ENCODE results near the gene FAM169A. TPM values are rescaled to one million over a fixed set of nuclear protein-coding genes. Genes with fewer than 3 reads are reported as not detected.
"Not testable (repeated sequence)": the region's sequence is repeated elsewhere in the genome, so short reads cannot be mapped to it uniquely, and the experiment has no call there.

Gene FAM169A
- total RNA-seq, 1 donor from 2014 or later: 3.2 TPM

GRCh38 chr5:74822288-74822687 lies 43.9 kb downstream of the FAM169A start:
- H3K27me3 Mint-ChIP-seq (ENCODE audit: insufficient read depth): peaks cover 2% of the 10 kb centered on the region
- intact Hi-C loops (cut with micrococcal nuclease): no loop called here

GRCh38 chr5:74816875-74817274 lies 49.3 kb downstream of the FAM169A start:
- Mint-ChIP-seq H3K36me3 (ENCODE audit: low read depth) (no peaks in the 10 kb centered on the region), H3K27ac (no peak overlapping the region), H3K4me3 (no peak overlapping the region), H3K4me1 (ENCODE audit: low read depth) (no peaks in the 10 kb centered on the region), H3K27me3 (ENCODE audit: insufficient read depth) (peaks cover 2% of the 10 kb centered on the region), H3K9me3 (no peaks in the 10 kb centered on the region)
- intact Hi-C loops (cut with micrococcal nuclease): no loop called here
- DNase-seq (ENCODE audit: low spot score): no peak

More at GRCh38 chr5:74822288-74822687, 43.9 kb downstream of the FAM169A start:
- DNase-seq (ENCODE audit: low spot score): no peak
- Mint-ChIP-seq H3K9me3 (no peaks in the 10 kb centered on the region), H3K27ac (no peak overlapping the region), H3K4me1 (ENCODE audit: low read depth) (no peaks in the 10 kb centered on the region), H3K4me3 (no peak overlapping the region), H3K36me3 (ENCODE audit: low read depth) (no peaks in the 10 kb centered on the region)

DNA sequence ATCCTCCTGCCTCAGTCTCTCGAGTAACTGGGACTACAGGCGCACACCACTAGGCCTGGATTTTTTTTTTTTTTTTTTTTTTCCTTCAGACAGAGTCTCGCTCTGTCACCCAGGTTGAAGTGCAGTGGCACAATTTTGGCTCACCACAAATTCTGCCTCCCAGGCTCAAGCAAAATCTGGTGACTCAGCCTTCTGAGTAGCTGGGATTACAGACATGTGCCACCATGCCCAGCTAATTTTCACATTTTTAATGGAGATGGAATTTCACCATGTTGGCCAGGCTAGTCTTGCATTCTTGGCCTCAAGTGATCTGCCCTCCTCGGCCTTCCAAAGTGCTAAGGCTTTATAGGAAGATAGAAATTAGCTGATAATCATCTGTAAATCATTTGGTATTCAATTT lies 55.3 kb downstream of the FAM169A start:
- no peak for DNase-seq (ENCODE audit: low spot score)
- H3K4me1 Mint-ChIP-seq (ENCODE audit: low read depth): no peaks in the 10 kb centered on the region
- no peaks in the 10 kb centered on the region for H3K36me3 Mint-ChIP-seq (ENCODE audit: low read depth)
- H3K9me3 Mint-ChIP-seq: no peaks in the 10 kb centered on the region
- no peak overlapping the region for H3K4me3 Mint-ChIP-seq
- no peak overlapping the region for H3K27ac Mint-ChIP-seq
- intact Hi-C loops (cut with micrococcal nuclease): no loop called here
- no peaks in the 10 kb centered on the region for H3K27me3 Mint-ChIP-seq (ENCODE audit: insufficient read depth)

DNA sequence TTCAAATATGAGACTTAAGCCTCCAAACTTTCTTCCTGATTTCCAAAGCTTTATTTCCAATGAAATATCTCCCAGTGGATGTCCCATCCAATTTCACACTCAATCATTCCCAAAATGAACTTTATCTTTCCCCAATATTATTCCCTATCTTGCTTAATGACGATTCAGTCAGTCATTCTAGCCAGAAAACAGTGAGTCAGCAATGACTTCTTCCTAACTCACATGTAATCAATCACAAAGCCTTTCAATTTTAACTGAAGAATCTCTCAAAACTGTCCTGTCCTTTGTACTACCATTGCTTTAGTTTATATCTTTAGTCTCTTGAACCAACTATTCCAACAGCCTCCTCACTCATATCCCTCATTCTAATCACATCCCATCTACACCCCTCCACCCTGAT lies 64.2 kb downstream of the FAM169A start:
- intact Hi-C loops (cut with micrococcal nuclease): no loop called here
- no peaks in the 10 kb centered on the region for H3K9me3 Mint-ChIP-seq
- H3K4me3 Mint-ChIP-seq: no peak overlapping the region
- no peaks in the 10 kb centered on the region for H3K4me1 Mint-ChIP-seq (ENCODE audit: low read depth)
- DNase-seq (ENCODE audit: low spot score): no peak
- H3K36me3 Mint-ChIP-seq (ENCODE audit: low read depth): no peaks in the 10 kb centered on the region
- no peak overlapping the region for H3K27ac Mint-ChIP-seq
- no peaks in the 10 kb centered on the region for H3K27me3 Mint-ChIP-seq (ENCODE audit: insufficient read depth)

DNA sequence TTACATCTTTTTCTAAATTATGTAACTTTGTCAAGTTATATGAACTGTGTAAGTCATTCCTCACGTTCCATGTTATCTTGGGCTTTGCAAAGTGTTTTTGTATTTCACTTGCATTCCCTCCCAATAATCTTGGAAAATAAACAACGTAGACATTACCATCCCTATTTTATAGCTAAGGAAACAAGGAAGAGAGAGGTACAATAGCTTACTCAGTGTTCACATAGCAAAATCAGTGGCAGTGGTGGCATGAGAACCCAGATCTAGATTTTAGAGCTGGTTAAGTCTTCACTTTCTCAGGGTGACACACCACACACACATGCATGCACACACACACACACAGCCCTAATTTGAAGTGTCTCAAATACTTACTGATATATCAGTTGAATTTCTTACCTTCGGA lies 65.0 kb downstream of the FAM169A start:
- no peaks in the 10 kb centered on the region for H3K36me3 Mint-ChIP-seq (ENCODE audit: low read depth)
- no peaks in the 10 kb centered on the region for H3K27me3 Mint-ChIP-seq (ENCODE audit: insufficient read depth)
- H3K27ac Mint-ChIP-seq: no peak overlapping the region
- no peak overlapping the region for H3K4me3 Mint-ChIP-seq
- no peaks in the 10 kb centered on the region for H3K4me1 Mint-ChIP-seq (ENCODE audit: low read depth)
- no peak for DNase-seq (ENCODE audit: low spot score)
- no peaks in the 10 kb centered on the region for H3K9me3 Mint-ChIP-seq
- intact Hi-C loops (cut with micrococcal nuclease): no loop called here

DNA sequence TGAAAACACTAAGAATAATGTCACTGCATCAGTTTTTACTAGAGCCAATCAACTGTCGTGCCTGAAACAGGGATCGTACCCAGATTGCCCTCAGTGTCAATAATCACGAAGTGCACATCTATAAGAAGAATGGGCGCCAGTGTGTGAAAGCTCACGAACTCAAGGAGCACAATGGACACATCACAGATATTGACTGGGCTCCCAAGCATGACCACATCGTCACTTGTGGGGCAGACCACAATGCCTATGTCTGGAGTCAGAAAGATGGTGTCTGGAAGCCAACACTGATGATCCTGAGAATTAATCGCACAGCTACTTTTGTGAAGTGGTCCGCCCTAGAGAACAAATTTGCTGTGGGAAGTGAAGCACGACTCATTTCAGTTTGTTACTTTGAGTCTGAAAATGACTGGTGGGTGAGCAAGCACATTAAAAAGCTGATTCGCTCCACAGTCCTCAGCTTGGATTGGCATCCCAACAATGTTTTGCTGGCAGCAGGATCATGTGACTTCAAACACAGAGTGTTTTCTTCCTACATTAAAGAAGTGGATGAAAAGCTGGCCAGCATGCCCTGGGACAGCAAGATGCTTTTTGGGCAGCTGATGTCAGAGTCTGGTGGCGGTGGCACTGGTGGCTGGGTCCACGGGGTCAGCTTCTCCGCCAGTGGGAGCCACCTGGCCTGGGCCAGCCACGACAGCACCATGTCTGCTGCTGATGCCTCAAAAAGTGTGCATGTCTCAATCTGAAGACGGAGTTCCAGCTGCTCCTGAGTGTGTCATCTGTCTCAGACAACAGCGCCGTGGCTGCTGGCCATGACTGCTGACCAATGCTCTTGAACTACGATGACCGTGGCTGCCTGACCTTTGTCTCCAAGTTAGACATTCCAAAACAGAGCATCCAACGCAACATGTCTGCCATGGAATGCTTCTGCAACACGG lies 66.9 kb downstream of the FAM169A start:
- H3K27ac Mint-ChIP-seq: no peak overlapping the region

DNA sequence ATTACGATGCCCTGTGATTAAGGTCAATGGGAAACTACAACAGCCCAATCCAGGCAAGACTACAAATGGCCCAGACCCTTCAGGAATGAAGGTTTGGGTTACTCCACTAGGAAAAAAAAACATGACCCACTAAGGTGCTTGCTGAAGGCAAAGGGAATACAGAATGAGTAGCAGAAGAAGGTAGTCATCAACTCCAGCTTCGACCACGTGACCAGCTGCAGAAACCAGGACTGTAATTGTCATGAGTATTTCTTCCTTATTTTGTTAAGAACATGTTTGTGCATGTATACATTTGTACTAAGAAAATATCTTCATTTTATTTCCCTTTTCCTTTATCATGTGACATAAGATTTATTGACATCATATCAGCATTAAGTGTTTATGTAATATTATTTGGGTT lies 74.5 kb downstream of the FAM169A start:
- H3K27ac Mint-ChIP-seq; H3K27me3 Mint-ChIP-seq (ENCODE audit: insufficient read depth); H3K4me3 Mint-ChIP-seq; intact Hi-C loops (cut with micrococcal nuclease); DNase-seq (ENCODE audit: low spot score); H3K36me3 Mint-ChIP-seq (ENCODE audit: low read depth); H3K4me1 Mint-ChIP-seq (ENCODE audit: low read depth); H3K9me3 Mint-ChIP-seq: not testable (repeated sequence)

More for the DNA sequence above, 66.9 kb downstream of the FAM169A start:
- no peaks in the 10 kb centered on the region for H3K9me3 Mint-ChIP-seq
- no peaks in the 10 kb centered on the region for H3K36me3 Mint-ChIP-seq (ENCODE audit: low read depth)
- H3K27me3 Mint-ChIP-seq (ENCODE audit: insufficient read depth): no peaks in the 10 kb centered on the region
- H3K4me1 Mint-ChIP-seq (ENCODE audit: low read depth): no peaks in the 10 kb centered on the region
- no peak for DNase-seq (ENCODE audit: low spot score)
- intact Hi-C loops (cut with micrococcal nuclease): no loop called here
- no peak overlapping the region for H3K4me3 Mint-ChIP-seq

DNA sequence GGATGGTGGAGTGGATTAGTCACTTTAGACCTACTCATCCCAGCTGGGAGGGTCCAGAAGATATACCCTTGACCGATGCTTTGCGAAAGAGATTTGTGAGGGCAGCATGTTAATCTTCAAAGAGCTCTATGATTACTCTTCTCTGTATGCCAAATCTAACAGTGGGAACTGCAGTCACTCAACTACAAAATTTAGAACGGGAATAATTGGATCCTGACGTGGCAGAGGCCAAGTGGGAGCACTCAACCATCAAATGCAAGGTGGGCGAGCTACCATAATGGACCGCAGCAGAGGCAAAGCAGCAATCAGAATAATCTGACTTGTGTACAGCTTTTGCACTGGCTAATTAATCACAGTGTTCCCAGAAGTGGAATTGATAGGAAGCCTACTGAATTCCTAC lies 78.8 kb downstream of the FAM169A start:
- intact Hi-C loops (cut with micrococcal nuclease): no loop called here
- Mint-ChIP-seq H3K4me3 (no peak overlapping the region), H3K27ac (no peak overlapping the region), H3K4me1 (ENCODE audit: low read depth) (no peaks in the 10 kb centered on the region), H3K27me3 (ENCODE audit: insufficient read depth) (no peaks in the 10 kb centered on the region), H3K36me3 (ENCODE audit: low read depth) (peaks cover 2% of the 10 kb centered on the region), H3K9me3 (no peaks in the 10 kb centered on the region)
- DNase-seq (ENCODE audit: low spot score): no peak

DNA sequence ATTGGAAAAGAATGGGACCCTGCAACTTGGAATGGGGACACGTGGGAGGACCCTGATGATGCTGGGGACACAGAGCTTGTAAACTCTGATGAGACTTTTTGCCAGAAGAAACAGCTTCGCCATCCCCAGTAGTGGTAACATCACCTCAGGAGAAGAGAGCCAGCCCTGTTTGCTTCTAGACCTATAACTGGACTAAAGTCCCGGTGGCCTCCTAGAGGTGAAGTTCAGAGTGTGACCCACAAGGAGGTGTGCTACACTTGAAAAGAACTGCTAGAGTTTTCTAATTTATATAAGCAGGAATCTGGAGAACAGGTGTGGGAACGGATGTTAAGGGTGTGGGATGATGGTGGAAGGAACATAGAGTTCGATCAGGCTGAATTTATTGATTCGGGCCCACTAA lies 79.3 kb downstream of the FAM169A start:
- no peaks in the 10 kb centered on the region for H3K27me3 Mint-ChIP-seq (ENCODE audit: insufficient read depth)
- peaks cover under 1% of the 10 kb centered on the region for H3K36me3 Mint-ChIP-seq (ENCODE audit: low read depth)
- H3K27ac Mint-ChIP-seq: no peak overlapping the region
- no peaks in the 10 kb centered on the region for H3K9me3 Mint-ChIP-seq
- intact Hi-C loops (cut with micrococcal nuclease): no loop called here
- H3K4me1 Mint-ChIP-seq (ENCODE audit: low read depth): no peaks in the 10 kb centered on the region
- DNase-seq (ENCODE audit: low spot score): no peak
- H3K4me3 Mint-ChIP-seq: no peak overlapping the region

GRCh38 chr5:74778609-74779008 lies 87.6 kb downstream of the FAM169A start:
- no peak overlapping the region for H3K27ac Mint-ChIP-seq
- H3K9me3 Mint-ChIP-seq: no peaks in the 10 kb centered on the region
- H3K27me3 Mint-ChIP-seq (ENCODE audit: insufficient read depth): no peaks in the 10 kb centered on the region
- intact Hi-C loops (cut with micrococcal nuclease): no loop called here
- H3K4me3 Mint-ChIP-seq: no peak overlapping the region
- H3K4me1 Mint-ChIP-seq (ENCODE audit: low read depth): no peaks in the 10 kb centered on the region
- DNase-seq (ENCODE audit: low spot score): no peak
- H3K36me3 Mint-ChIP-seq (ENCODE audit: low read depth): peaks cover 14% of the 10 kb centered on the region

DNA sequence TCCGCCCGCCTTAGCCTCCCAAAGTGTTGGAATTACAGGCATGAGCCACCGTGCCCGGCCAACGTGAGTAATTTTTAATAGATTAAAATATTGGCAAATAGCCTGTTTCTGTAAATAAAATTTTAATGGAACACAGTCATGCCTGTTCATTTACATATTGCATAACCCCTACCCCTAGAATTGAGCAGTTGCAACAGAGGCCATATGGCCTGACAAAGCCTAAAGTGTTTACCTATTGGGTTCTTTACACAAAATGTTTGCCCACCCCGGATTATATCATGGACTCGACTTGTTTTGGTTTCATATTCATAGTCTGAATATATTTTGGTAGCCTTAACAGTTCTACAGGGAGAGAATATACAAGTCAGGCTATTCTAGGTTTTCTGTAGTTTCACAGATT lies 93.8 kb downstream of the FAM169A start:
- Mint-ChIP-seq H3K36me3 (ENCODE audit: low read depth) (peaks cover 35% of the 10 kb centered on the region), H3K9me3 (no peaks in the 10 kb centered on the region), H3K27me3 (ENCODE audit: insufficient read depth) (no peaks in the 10 kb centered on the region), H3K27ac (no peak overlapping the region), H3K4me1 (ENCODE audit: low read depth) (peaks cover 15% of the 10 kb centered on the region), H3K4me3 (no peak overlapping the region)
- intact Hi-C loops (cut with micrococcal nuclease): no loop called here
- DNase-seq (ENCODE audit: low spot score): no peak

GRCh38 chr5:74767579-74767913 lies 98.6 kb downstream of the FAM169A start:
- no peak for DNase-seq (ENCODE audit: low spot score)
- H3K36me3 Mint-ChIP-seq (ENCODE audit: low read depth): peaks cover 27% of the 10 kb centered on the region
- no peaks in the 10 kb centered on the region for H3K9me3 Mint-ChIP-seq
- H3K27ac Mint-ChIP-seq: peak overlapping the region; percentile 98
- peaks cover 20% of the 10 kb centered on the region for H3K4me1 Mint-ChIP-seq (ENCODE audit: low read depth)
- peak overlapping the region; percentile 98 for H3K4me3 Mint-ChIP-seq
- intact Hi-C loops (cut with micrococcal nuclease): loop anchor here (1.0 to 10.0 kb wide), 14 partner anchors 85 to 1490 kb away; partner anchors contain the start of genes ANKRA2, BTF3, CERT1 and ENC1
- no peaks in the 10 kb centered on the region for H3K27me3 Mint-ChIP-seq (ENCODE audit: insufficient read depth)

- Mint-ChIP-seq H3K9me3 (no peaks in the 10 kb centered on the region), H3K27me3 (ENCODE audit: insufficient read depth) (no peaks in the 10 kb centered on the region), H3K4me3 (peak within 1 kb of the TSS; percentile 98), H3K36me3 (ENCODE audit: low read depth) (peaks cover 28% of the 10 kb centered on the region), H3K27ac (peak within 1 kb of the TSS; percentile 98), H3K4me1 (ENCODE audit: low read depth) (peaks cover 17% of the 10 kb centered on the region)
- intact Hi-C loops (cut with micrococcal nuclease): loop anchor here (1.0 to 10.0 kb wide), 16 partner anchors 82 to 1490 kb away; partner anchors contain the start of genes ANKRA2, BTF3, CERT1 and ENC1
- peak; percentile 91 for DNase-seq (ENCODE audit: low spot score)
These were observed 99.2 kb downstream of the FAM169A start, which contains the start of the genes GFM2 and NSA2 for GRCh38 chr5:74766849-74767578. Gene GFM2, minus strand, starts transcription at chr5:74767117. Its CDS starts 3,375 bp downstream, at chr5:74763742. Gene NSA2, plus strand, starts transcription at chr5:74767249. Its CDS starts 112 bp downstream, at chr5:74767361.
